ENCODE measurements around the gene CMTM6.

GRCh38 chr3:32551496-32551895 is 48.8 kb upstream of the CMTM6 start:
- TF ChIP-seq POLR2A (IDR thresholded peaks at IDR 0.05; ENCODE audit: low read length) (no peak), GATA1 (IDR thresholded peaks at IDR 0.05; ENCODE audit: low read depth, low read length) (no peak)

Data from erythroblast (primary cell).